IMR-90 (cell line): Measurements from ENCODE around the gene AQP12A. TPM values are rescaled to one million over a fixed set of nuclear protein-coding genes. Genes with fewer than 3 reads are reported as not detected.

Source experiments
- ATAC-seq: fragments of 200-7000 bp; cut with Tn5 transposase; 2 replicates; pipeline ENCODE4 v1.9.1; 2020; ENCODE audit warnings: low read depth, mild to moderate bottlenecking, moderate library complexity
- BruUV-seq: library from RNA; stranded (reverse); fragments of 400-500 nt; replicated peaks from 2 replicates; lab custom pipeline; 2021; lab: Mats Ljungman, UMichigan
- CTCF ChIA-PET: fragments of 300-600 bp; formaldehyde crosslinking; extraction: SDS; loops from one replicate; lab custom pipeline; 2021; ENCODE audit warnings: antibody characterized with exemption; lab: Yijun Ruan, JAX
- POLR2A ChIA-PET: fragments of 300-600 bp; sonication (Branson Sonifier 250); formaldehyde crosslinking; loops from one replicate; lab custom pipeline; 2022; ENCODE audit warnings: antibody characterized with exemption; ENCODE audit not compliant: unreplicated experiment; lab: Charles Lee
- DNase-seq: peaks from one replicate; pipeline ENCODE4 v3.0.0; 2013
- H2AFZ ChIP-seq: replicated peaks from 2 replicates; pipeline ENCODE3; 2013; ENCODE audit warnings: low read length, mild to moderate bottlenecking; ENCODE audit not compliant: poor library complexity
- H2AK5ac ChIP-seq: 2 replicates; pipeline ENCODE4 v1.6.1; 2013; ENCODE audit warnings: low read depth, low read length, inconsistent platforms
- H2AK9ac ChIP-seq: replicated peaks from 2 replicates; pipeline ENCODE3; 2013; ENCODE audit warnings: mild to moderate bottlenecking, low read depth, low read length, moderate library complexity; ENCODE audit not compliant: poor library complexity
- H2BK120ac ChIP-seq: 2 replicates; pipeline ENCODE4 v1.6.1; 2013; ENCODE audit warnings: low read depth, low read length, inconsistent platforms
- H2BK15ac ChIP-seq: 3 replicates; pipeline ENCODE4 v1.6.1; 2013; ENCODE audit warnings: low read depth, low read length, inconsistent platforms
- H2BK20ac ChIP-seq: 2 replicates; pipeline ENCODE4 v1.6.1; 2013; ENCODE audit warnings: low read depth, mild to moderate bottlenecking, inconsistent platforms, low read length, moderate library complexity
- H2BK5ac ChIP-seq: 2 replicates; pipeline ENCODE4 v1.6.1; 2013; ENCODE audit warnings: mild to moderate bottlenecking, low read depth, low read length, inconsistent platforms; ENCODE audit not compliant: poor library complexity, severe bottlenecking
- H3K14ac ChIP-seq: replicated peaks from 2 replicates; pipeline ENCODE4 v1.6.1; 2013; ENCODE audit warnings: low read depth, low read length, inconsistent platforms
- H3K18ac ChIP-seq: 2 replicates; pipeline ENCODE4 v1.6.1; 2013; ENCODE audit warnings: low read depth, low read length, control low read depth
- H3K23ac ChIP-seq: 2 replicates; pipeline ENCODE4 v1.6.1; 2013; ENCODE audit warnings: low read depth, low read length, inconsistent platforms
- H3K27ac ChIP-seq: 2 replicates; pipeline ENCODE4 v1.5.1; 2013; ENCODE audit warnings: mild to moderate bottlenecking, control low read depth, low read length; ENCODE audit not compliant: insufficient read depth
- H3K27me3 ChIP-seq: 2 replicates; pipeline ENCODE4 v1.6.1; 2013; ENCODE audit warnings: low read length; ENCODE audit not compliant: control insufficient read depth, insufficient read depth
- H3K36me3 ChIP-seq: 2 replicates; pipeline ENCODE4 v1.6.1; 2013; ENCODE audit warnings: low read length, mixed read lengths; ENCODE audit not compliant: control insufficient read depth, insufficient read depth
- H3K4ac ChIP-seq: 2 replicates; pipeline ENCODE4 v1.6.1; 2013; ENCODE audit warnings: low read depth, low read length, inconsistent platforms
- H3K4me1 ChIP-seq: 2 replicates; pipeline ENCODE4 v1.6.1; 2013; ENCODE audit warnings: low read length, mixed read lengths; ENCODE audit not compliant: control insufficient read depth, insufficient read depth
- H3K4me2 ChIP-seq: 2 replicates; pipeline ENCODE4 v1.6.1; 2013; ENCODE audit warnings: low read depth, mild to moderate bottlenecking, control low read depth, low read length, moderate library complexity
- H3K4me3 ChIP-seq: 2 replicates; pipeline ENCODE4 v1.5.1; 2013; ENCODE audit warnings: low read depth, mild to moderate bottlenecking, control low read depth, low read length, moderate library complexity; ENCODE audit not compliant: insufficient read depth
- H3K56ac ChIP-seq: 2 replicates; pipeline ENCODE4 v1.6.1; 2013; ENCODE audit warnings: low read length, inconsistent platforms; ENCODE audit not compliant: insufficient read depth; ENCODE audit errors: extremely low read depth
- H3K79me1 ChIP-seq, 2 experiments: 2 replicates each; pipeline ENCODE4 v1.6.1; 2013; ENCODE audit warnings: low read length in 2 of 2, inconsistent platforms in 1 of 2, low read depth in 1 of 2
- H3K9ac ChIP-seq: 2 replicates; pipeline ENCODE4 v1.6.1; 2013; ENCODE audit warnings: low read depth, low read length, control low read depth
- H3K9me1 ChIP-seq: 2 replicates; pipeline ENCODE4 v1.6.1; 2013; ENCODE audit warnings: low read length, inconsistent platforms; ENCODE audit not compliant: insufficient read depth
- H3K9me3 ChIP-seq: 2 replicates; pipeline ENCODE4 v1.6.1; 2013; ENCODE audit warnings: low read length; ENCODE audit not compliant: control insufficient read depth, insufficient read depth
- H4K20me1 ChIP-seq: 2 replicates; pipeline ENCODE4 v1.6.1; 2013; ENCODE audit warnings: low read length, inconsistent platforms; ENCODE audit not compliant: insufficient read depth
- H4K5ac ChIP-seq: 2 replicates; pipeline ENCODE4 v1.6.1; 2013; ENCODE audit warnings: mild to moderate bottlenecking, low read depth, low read length, control low read depth
- H4K8ac ChIP-seq, 2 experiments: 2 replicates each; pipeline ENCODE4 v1.6.1; 2013; ENCODE audit warnings: low read depth in 2 of 2, low read length in 2 of 2, control low read depth in 1 of 2, inconsistent platforms in 1 of 2
- H4K91ac ChIP-seq: 2 replicates; pipeline ENCODE4 v1.6.1; 2013; ENCODE audit warnings: low read depth, low read length, inconsistent platforms; ENCODE audit not compliant: insufficient read depth
- BHLHE40 ChIP-seq: fragments of 150-350 bp; IDR thresholded peaks from 2 replicates; pipeline ENCODE4 v1.6.1; 2016; ENCODE audit warnings: mild to moderate bottlenecking, low read depth, low read length
- CEBPB ChIP-seq: IDR thresholded peaks from 2 replicates; pipeline ENCODE4 v1.6.1; 2012; ENCODE audit warnings: low read depth, low read length, improper control_type of control experiment
- CTCF ChIP-seq: conservative IDR thresholded peaks from 2 replicates; pipeline ENCODE4 v1.5.1; 2012; ENCODE audit warnings: mild to moderate bottlenecking, low read depth, low read length, improper control_type of control experiment
- FOS ChIP-seq: fragments of 150-350 bp; IDR thresholded peaks from 2 replicates; pipeline ENCODE4 v1.6.1; 2016; ENCODE audit warnings: low read depth, low read length
- MAZ ChIP-seq: IDR thresholded peaks from 2 replicates; pipeline ENCODE4 v1.6.1; 2012; ENCODE audit warnings: low read depth, mild to moderate bottlenecking, low read length, improper control_type of control experiment, moderate library complexity, borderline replicate concordance
- MXI1 ChIP-seq: IDR thresholded peaks from 2 replicates; pipeline ENCODE4 v1.6.1; 2012; ENCODE audit warnings: low read depth, mild to moderate bottlenecking, low read length, moderate library complexity, borderline replicate concordance
- RCOR1 ChIP-seq: IDR thresholded peaks from 2 replicates; pipeline ENCODE4 v1.6.1; 2012; ENCODE audit warnings: mild to moderate bottlenecking, low read length, improper control_type of control experiment; ENCODE audit not compliant: insufficient replicate concordance
- SMC3 ChIP-seq: fragments of 150-350 bp; IDR thresholded peaks from 2 replicates; pipeline ENCODE4 v1.6.1; 2016; ENCODE audit warnings: low read depth, mild to moderate bottlenecking, antibody characterized with exemption, low read length, moderate library complexity
- WGBS, 2 experiments: methylation state at CpG; one replicate each; pipeline versions ENCODE4 v1.1.5 to v1.1.7; 2013; ENCODE audit warnings: missing lambda C conversion rate in 2 of 2; ENCODE audit not compliant: insufficient read length in 1 of 2; ENCODE audit errors: extremely low coverage in 2 of 2; 5-methylcytosine and 5-hydroxymethylcytosine counted together
- dilution Hi-C: fragments of 300-500 bp; cut with HindIII; formaldehyde crosslinking; loops from one replicate; pipeline ENCODE4 v1.14.3; 2018; ENCODE audit warnings: low sequenced_read_pairs; ENCODE audit not compliant: unreplicated experiment
- in situ Hi-C: fragments of 300-500 bp; cut with MboI; formaldehyde crosslinking; loops from 3 replicates; pipeline ENCODE4 v1.14.3; 2019; ENCODE audit warnings: low sequenced_read_pairs, inconsistent platforms, mixed read lengths
- intact Hi-C: fragments of 100-400 bp; cut with micrococcal nuclease; formaldehyde crosslinking; loops from 2 replicates; pipeline ENCODE4 v1.10.0; 2022
- polyA plus RNA-seq, 3 experiments: library from polyadenylated mRNA; depleted of rRNA; stranded (reverse); fragments of >200 nt; gene quantifications; 2 replicates each; pipeline ENCODE4 v1.2.3, GENCODE V29; 2012; ENCODE audit warnings: low replicate concordance in 1 of 3
- total RNA-seq: library from RNA; depleted of rRNA; stranded (reverse); fragments of >200 nt; gene quantifications from 2 replicates; pipeline ENCODE4 v1.2.3, GENCODE V29; 2012

AQP12A gene
- total and polyA plus RNA-seq, 2 of the 4 experiments (the other 2 are of a cell fraction): not detected

GRCh38 chr2:240725266-240725665, 33.6 kb downstream of the AQP12A start:
- no peak overlapping the region for H2BK20ac ChIP-seq
- no peaks in the 10 kb centered on the region for H3K9me3 ChIP-seq
- no peaks in the 10 kb centered on the region; the same call in 1 of the 2 replicates for H4K20me1 ChIP-seq
- no peaks in the 10 kb centered on the region for H3K9me1 ChIP-seq
- in situ Hi-C loops: no loop called here
- TF ChIP-seq FOS (no peak), MXI1 (no peak), CEBPB (no peak), BHLHE40 (no peak), RCOR1 (no peak), CTCF (no peak), MAZ (no peak), SMC3 (no peak)
- no peak for ATAC-seq
- H3K27me3 ChIP-seq: peaks cover 34% of the 10 kb centered on the region
- no peak overlapping the region for H4K5ac ChIP-seq
- H3K18ac ChIP-seq: no peak overlapping the region
- no peaks in the 10 kb centered on the region for H3K4me1 ChIP-seq
- no peaks in the 10 kb centered on the region for H3K79me1 ChIP-seq
- H3K4me2 ChIP-seq: no peak overlapping the region
- H2BK120ac ChIP-seq: no peak overlapping the region
- no peak for DNase-seq
- H3K14ac ChIP-seq: no peak overlapping the region
- no peaks in the 10 kb centered on the region for H3K36me3 ChIP-seq
- no peak overlapping the region for H3K27ac ChIP-seq
- H2AK9ac ChIP-seq: no peak overlapping the region
- intact Hi-C loops: no loop called here
- H2AFZ ChIP-seq: no peak overlapping the region
- H3K9ac ChIP-seq: no peak overlapping the region
- H4K91ac ChIP-seq: no peak overlapping the region
- H4K8ac ChIP-seq: no peak overlapping the region
- 72% methylated on average over 8 of the region's 12 CpGs; no CpG with 5 or more reads in 1 of the 2 experiments for WGBS, 2 experiments
- CTCF ChIA-PET: no interaction called here
- H3K56ac ChIP-seq: no peak overlapping the region
- no peak overlapping the region for H3K4me3 ChIP-seq
- no peak overlapping the region for H2BK5ac ChIP-seq
- no peak overlapping the region for H3K23ac ChIP-seq
- no peak overlapping the region for H2BK15ac ChIP-seq
- dilution Hi-C loops: no loop called here
- no TSS peak for BruUV-seq
- no peak overlapping the region for H3K4ac ChIP-seq
- POLR2A ChIA-PET: no interaction called here
- no peak overlapping the region for H2AK5ac ChIP-seq
